HUES48 (cell line): ENCODE data around the gene MRAP2.
A peak's percentile ranks its signal among the peaks of the same experiment; 100 is the strongest.
"Not testable (repeated sequence)": the region's sequence is repeated elsewhere in the genome, so short reads cannot be mapped to it uniquely, and the experiment has no call there.

Experiments used
- H3K27ac ChIP-seq: one replicate; pipeline ENCODE4 v1.7.0; 2013; ENCODE audit warnings: low read depth, low read length, inconsistent platforms
- H3K27me3 ChIP-seq: 2 replicates; pipeline ENCODE4 v1.6.1; 2013; ENCODE audit warnings: mild to moderate bottlenecking, low read length; ENCODE audit not compliant: control insufficient read depth, insufficient read depth
- H3K36me3 ChIP-seq: 2 replicates; pipeline ENCODE4 v1.6.1; 2013; ENCODE audit warnings: low read length; ENCODE audit not compliant: control insufficient read depth, insufficient read depth
- H3K4me1 ChIP-seq: 2 replicates; pipeline ENCODE4 v1.6.1; 2013; ENCODE audit warnings: mild to moderate bottlenecking, low read length; ENCODE audit not compliant: control insufficient read depth, insufficient read depth
- H3K4me3 ChIP-seq: 2 replicates; pipeline ENCODE4 v1.5.1; 2013; ENCODE audit warnings: mild to moderate bottlenecking, low read depth, low read length
- H3K9ac ChIP-seq: 2 replicates; pipeline ENCODE4 v1.6.1; 2013; ENCODE audit warnings: mild to moderate bottlenecking, low read depth, low read length, moderate library complexity
- H3K9me3 ChIP-seq: 2 replicates; pipeline ENCODE4 v1.6.1; 2013; ENCODE audit warnings: low read length; ENCODE audit not compliant: control insufficient read depth, insufficient read depth

MRAP2 gene

GRCh38 chr6:84032000-84032399 lies 1.6 kb upstream of the MRAP2 start:
- H3K36me3 ChIP-seq, H3K27ac ChIP-seq, H3K4me3 ChIP-seq, H3K9ac ChIP-seq, H3K9me3 ChIP-seq: not testable (repeated sequence)
- Histone ChIP-seq H3K4me1 (peaks cover 23% of the 10 kb centered on the region), H3K27me3 (peaks cover 27% of the 10 kb centered on the region)

GRCh38 chr6:84035484-84035883 lies 1.9 kb downstream of the MRAP2 start:
- 0 out of 2 replicates have a peak overlapping the region, but pooled peaks have one; percentile 14 for H3K4me3 ChIP-seq
- H3K27me3 ChIP-seq, result peaks cover 27% of the 10 kb centered on the region
- no peak overlapping the region for H3K27ac ChIP-seq
- no peak overlapping the region for H3K9ac ChIP-seq
- H3K36me3 ChIP-seq, result 0 out of 2 replicates have a peak, but pooled peaks cover 3% of the 10 kb centered on the region
- peaks cover 21% of the 10 kb centered on the region for H3K9me3 ChIP-seq
- H3K4me1 ChIP-seq, result peaks cover 23% of the 10 kb centered on the region

- H3K9ac ChIP-seq, result no peak overlapping the region
- peaks cover 31% of the 10 kb centered on the region for H3K9me3 ChIP-seq
- no peak overlapping the region for H3K4me3 ChIP-seq
- H3K4me1 ChIP-seq, result peaks cover 22% of the 10 kb centered on the region
- H3K27me3 ChIP-seq, result peaks cover 24% of the 10 kb centered on the region
- no peak overlapping the region for H3K27ac ChIP-seq
- 0 out of 2 replicates have a peak, but pooled peaks cover 3% of the 10 kb centered on the region for H3K36me3 ChIP-seq
Measured at GRCh38 chr6:84037425-84038089, 4.0 kb downstream of the MRAP2 start.

- no peak overlapping the region for H3K27ac ChIP-seq
- H3K9ac ChIP-seq, result no peak overlapping the region
- H3K27me3 ChIP-seq, result no peaks in the 10 kb centered on the region
- no peak overlapping the region for H3K4me3 ChIP-seq
- H3K9me3 ChIP-seq, result peaks cover 24% of the 10 kb centered on the region
- H3K4me1 ChIP-seq, result no peaks in the 10 kb centered on the region
- 0 out of 2 replicates have a peak, but pooled peaks cover 3% of the 10 kb centered on the region for H3K36me3 ChIP-seq
Measured at GRCh38 chr6:84042603-84043002, 9.0 kb downstream of the MRAP2 start.

GRCh38 chr6:84043555-84043954 lies 10.0 kb downstream of the MRAP2 start:
- H3K27ac ChIP-seq, result no peak overlapping the region
- H3K9me3 ChIP-seq, result peaks cover 16% of the 10 kb centered on the region; the same call in 1 of the 2 replicates
- H3K27me3 ChIP-seq, result no peaks in the 10 kb centered on the region
- H3K36me3 ChIP-seq, result no peaks in the 10 kb centered on the region
- H3K4me3 ChIP-seq, result no peak overlapping the region
- no peaks in the 10 kb centered on the region for H3K4me1 ChIP-seq
- H3K9ac ChIP-seq, result no peak overlapping the region

- Histone ChIP-seq H3K27ac (no peak overlapping the region), H3K4me1 (peaks cover 1% of the 10 kb centered on the region; the same call in 1 of the 2 replicates)
Measured at GRCh38 chr6:84046755-84047154, 13.2 kb downstream of the MRAP2 start.

GRCh38 chr6:84048588-84048987 lies 15.0 kb downstream of the MRAP2 start:
- no peaks in the 10 kb centered on the region for H3K9me3 ChIP-seq
- H3K27ac ChIP-seq, result no peak overlapping the region
- peaks cover 18% of the 10 kb centered on the region for H3K4me1 ChIP-seq
- H3K36me3 ChIP-seq, result no peaks in the 10 kb centered on the region
- no peak overlapping the region for H3K9ac ChIP-seq
- H3K4me3 ChIP-seq, result no peak overlapping the region
- H3K27me3 ChIP-seq, result no peaks in the 10 kb centered on the region

More at GRCh38 chr6:84046755-84047154, 13.2 kb downstream of the MRAP2 start:
- Histone ChIP-seq H3K27me3 (no peaks in the 10 kb centered on the region), H3K4me3 (no peak overlapping the region), H3K9ac (no peak overlapping the region), H3K9me3 (no peaks in the 10 kb centered on the region), H3K36me3 (no peaks in the 10 kb centered on the region)

- H3K9me3 ChIP-seq, result no peaks in the 10 kb centered on the region
- peaks cover 22% of the 10 kb centered on the region for H3K4me1 ChIP-seq
- no peak overlapping the region for H3K4me3 ChIP-seq
- no peaks in the 10 kb centered on the region for H3K27me3 ChIP-seq
- H3K9ac ChIP-seq, result no peak overlapping the region
- no peak overlapping the region for H3K27ac ChIP-seq
- H3K36me3 ChIP-seq, result no peaks in the 10 kb centered on the region
Measured at GRCh38 chr6:84050408-84050807, 16.8 kb downstream of the MRAP2 start.

GRCh38 chr6:84052204-84052882 lies 18.8 kb downstream of the MRAP2 start:
- no peak overlapping the region for H3K9ac ChIP-seq
- H3K4me1 ChIP-seq, result peaks cover 22% of the 10 kb centered on the region
- H3K36me3 ChIP-seq, result no peaks in the 10 kb centered on the region
- H3K27me3 ChIP-seq, result no peaks in the 10 kb centered on the region
- H3K9me3 ChIP-seq, result no peaks in the 10 kb centered on the region
- peak overlapping the region; percentile 87 for H3K27ac ChIP-seq
- peak overlapping the region; percentile 36 for H3K4me3 ChIP-seq

- H3K27ac ChIP-seq, result peak overlapping the region; percentile 87
- H3K4me3 ChIP-seq, result peak overlapping the region; percentile 36
- no peaks in the 10 kb centered on the region for H3K36me3 ChIP-seq
- H3K9me3 ChIP-seq, result no peaks in the 10 kb centered on the region
- H3K9ac ChIP-seq, result no peak overlapping the region
- peaks cover 22% of the 10 kb centered on the region for H3K4me1 ChIP-seq
- H3K27me3 ChIP-seq, result no peaks in the 10 kb centered on the region
Measured at GRCh38 chr6:84052883-84053241, 19.3 kb downstream of the MRAP2 start.

- Histone ChIP-seq H3K4me3 (no peak overlapping the region), H3K9me3 (no peaks in the 10 kb centered on the region), H3K27me3 (no peaks in the 10 kb centered on the region), H3K9ac (no peak overlapping the region), H3K36me3 (no peaks in the 10 kb centered on the region), H3K27ac (no peak overlapping the region), H3K4me1 (peaks cover 33% of the 10 kb centered on the region)
Measured at GRCh38 chr6:84055647-84056046, 22.1 kb downstream of the MRAP2 start.
